Upper lobe of left lung (tissue), 6 donors: Measurements from ENCODE around the gene DQX1. TPM values are rescaled to one million over a fixed set of nuclear protein-coding genes. Genes with fewer than 3 reads are reported as not detected.

ENCODE experiments used
- ATAC-seq, 2 donors: fragments of 200-7000 bp; cut with Tn5 transposase; one replicate each; pipeline ENCODE4 v1.9.1; 2022; ENCODE audit warnings: mild to moderate bottlenecking in 2 of 2, moderate library complexity in 2 of 2; ENCODE audit not compliant: low FRiP score in 2 of 2
- DNase-seq, 2 donors: peaks; one replicate each; pipeline ENCODE4 v3.0.0-alpha.2; 2019 to 2020
- H3K27ac ChIP-seq, 4 donors: fragments of 200-600 bp; sonication (generic); one replicate each; pipeline ENCODE4 v1.5.1; 2016 to 2019
- H3K27me3 ChIP-seq, 4 donors: fragments of 200-600 bp; sonication (generic); one replicate each; pipeline ENCODE4 v1.5.1; 2017 to 2019
- H3K36me3 ChIP-seq, 4 donors: fragments of 200-600 bp; sonication (generic); one replicate each; pipeline ENCODE4 v1.5.1; 2016 to 2019
- H3K4me1 ChIP-seq, 4 donors: fragments of 200-600 bp; sonication (generic); one replicate each; pipeline ENCODE4 v1.5.1; 2018 to 2019
- H3K4me3 ChIP-seq, 4 donors: fragments of 200-600 bp; sonication (generic); one replicate each; pipeline ENCODE4 v1.5.1; 2017 to 2019; ENCODE audit warnings: mild to moderate bottlenecking in 2 of 4, moderate library complexity in 1 of 4
- H3K9me3 ChIP-seq, 4 donors: fragments of 200-600 bp; sonication (generic); one replicate each; pipeline ENCODE4 v1.5.1; 2018 to 2019
- CTCF ChIP-seq, 6 experiments: fragments of 450-650 bp in 4 of 6; fragments of 200-600 bp in 2 of 6; sonication (generic) in 2 of 6; IDR thresholded peaks; one replicate each; pipeline ENCODE4 v1.5.1; 2016 to 2019; ENCODE audit warnings: antibody characterized with exemption in 6 of 6
- EP300 ChIP-seq, 4 donors: sonication (generic); formaldehyde crosslinking; IDR thresholded peaks; one replicate each; pipeline ENCODE4 v1.5.1; 2017; ENCODE audit warnings: antibody characterized with exemption in 4 of 4, control low read depth in 2 of 4
- POLR2A ChIP-seq, 4 donors: fragments of 450-650 bp; IDR thresholded peaks; one replicate each; pipeline ENCODE4 v1.5.1; 2016 to 2017; ENCODE audit warnings: antibody characterized with exemption in 4 of 4, mild to moderate bottlenecking in 2 of 4
- POLR2AphosphoS5 ChIP-seq, 2 donors: sonication (generic); formaldehyde crosslinking; IDR thresholded peaks; one replicate each; pipeline ENCODE4 v1.5.1; 2017; ENCODE audit warnings: antibody characterized with exemption in 2 of 2
- WGBS, 2 donors: methylation state at CpG; one replicate each; pipeline ENCODE4 v1.1.5; 2017 to 2018; 5-methylcytosine and 5-hydroxymethylcytosine counted together
- total RNA-seq, 6 donors: library from RNA; depleted of rRNA in 4 of 6; stranded (reverse); fragments of >200 nt in 4 of 6; gene quantifications; one replicate each; pipeline versions ENCODE4 v1.1.0 to v1.2.1, GENCODE V29; 2016 to 2021
- donor health status: DM: no; HTN: no; CAD: no; lungs with moderate emphysema.
- donor health status: DM: no; HTN: yes; CAD: no; lungs with severe emphysema.

DQX1 gene
- total RNA-seq, 6 donors from 2014 or later: 0.26 to 0.37 (median 0.33) TPM; not detected in 3

DNA sequence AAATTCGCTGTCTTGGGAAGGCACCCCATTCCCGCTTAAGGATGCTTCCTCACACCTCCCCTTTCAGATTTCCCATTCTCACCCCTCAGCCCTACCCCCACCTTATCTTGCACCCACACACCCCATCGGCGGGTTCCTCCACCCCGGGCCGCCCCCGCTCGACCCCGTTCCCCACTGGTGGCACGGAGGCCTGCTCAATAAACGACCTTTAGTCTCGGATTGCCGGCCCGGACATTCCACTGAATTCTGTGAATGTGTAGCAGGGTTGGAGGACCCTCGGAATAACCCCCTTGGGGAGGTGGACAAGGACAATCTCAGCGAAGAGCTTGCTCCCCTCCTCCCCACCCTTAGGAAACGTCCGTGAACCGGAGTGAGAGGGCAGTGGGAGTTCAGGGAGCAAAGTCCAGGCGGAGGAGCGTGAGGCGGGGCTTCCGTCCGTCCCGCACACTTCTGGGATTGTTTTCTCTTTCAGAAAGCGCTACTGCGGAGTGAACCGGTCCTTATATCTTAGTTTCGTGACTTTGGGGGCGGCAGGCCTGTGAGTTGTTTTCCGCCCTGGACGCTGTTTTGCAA, 23.8 kb downstream of the DQX1 start:
- ATAC-seq (peak in 1 of 2 donors; percentile 17), DNase-seq (peak in 1 of 2 donors; percentile 79)
- Histone ChIP-seq H3K27ac (peak overlapping the region; percentile 64 to 90 (median 82)), H3K9me3 (no peaks in the 10 kb centered on the region), H3K4me1 (peaks cover 51 to 83% (median 65%) of the 10 kb centered on the region in 4 donors), H3K27me3 (peaks cover 0 to 38% (median 4%) of the 10 kb centered on the region in 4 donors), H3K36me3 (peaks cover 0 to 22% (median 6%) of the 10 kb centered on the region in 4 donors), H3K4me3 (peak overlapping the region; percentile 54 to 76 (median 66))
- 17 to 20% methylated on average over 27 to 31 of the region's 32 CpGs for WGBS, 2 donors
- TF ChIP-seq CTCF (IDR thresholded peaks at IDR 0.05) (no peak), POLR2A (IDR thresholded peaks at IDR 0.05) (no peak), POLR2AphosphoS5 (IDR thresholded peaks at IDR 0.05) (no peak), EP300 (IDR thresholded peaks at IDR 0.05) (no peak)

- no peak for ATAC-seq
- 84 to 85% methylated on average over 18 of the region's 18 CpGs for WGBS, 2 donors
- TF ChIP-seq CTCF (IDR thresholded peaks at IDR 0.05) (no peak), POLR2A (IDR thresholded peaks at IDR 0.05) (no peak), EP300 (IDR thresholded peaks at IDR 0.05) (no peak), POLR2AphosphoS5 (IDR thresholded peaks at IDR 0.05) (no peak)
- H3K27me3 ChIP-seq: peaks cover 0 to 38% (median 4%) of the 10 kb centered on the region in 4 donors
- H3K9me3 ChIP-seq: no peaks in the 10 kb centered on the region
- no peak overlapping the region for H3K27ac ChIP-seq
- H3K4me3 ChIP-seq: peak overlapping the region in 1 of 4 donors; percentile 74
- DNase-seq: peak in 1 of 2 donors; percentile 46
- H3K4me1 ChIP-seq: peaks cover 47 to 78% (median 61%) of the 10 kb centered on the region in 4 donors
- H3K36me3 ChIP-seq: peaks cover 0 to 22% (median 6%) of the 10 kb centered on the region in 4 donors
Measured at GRCh38 chr2:74501335-74502071, 24.5 kb downstream of the DQX1 start.

DNA sequence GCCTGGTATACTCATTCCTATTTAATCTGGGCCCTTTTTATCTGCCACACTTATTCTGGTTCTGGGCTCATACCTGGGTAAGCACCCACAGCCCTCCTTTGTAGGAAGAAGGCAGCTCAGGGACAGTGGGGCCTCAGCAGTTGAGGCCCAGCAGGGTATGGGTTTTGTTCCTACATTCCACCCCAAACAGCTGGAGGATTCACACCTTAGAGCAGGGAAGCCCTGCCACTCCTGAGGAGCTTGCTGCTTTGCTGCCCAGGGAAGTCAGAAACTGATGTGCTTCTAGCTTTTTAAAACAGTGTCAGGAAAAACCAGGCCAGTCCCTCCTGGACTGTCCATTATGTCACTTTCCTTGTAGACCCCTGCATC, 25.5 kb downstream of the DQX1 start:
- ATAC-seq (no peak), DNase-seq (no peak)
- peaks cover 0 to 38% (median 4%) of the 10 kb centered on the region in 4 donors for H3K27me3 ChIP-seq
- H3K4me3 ChIP-seq: no peak overlapping the region
- H3K27ac ChIP-seq: no peak overlapping the region
- no peaks in the 10 kb centered on the region for H3K9me3 ChIP-seq
- no peak for TF ChIP-seq EP300 (IDR thresholded peaks at IDR 0.05)
- TF ChIP-seq CTCF (IDR thresholded peaks at IDR 0.05): no peak
- no peak for TF ChIP-seq POLR2A (IDR thresholded peaks at IDR 0.05)
- no peak for TF ChIP-seq POLR2AphosphoS5 (IDR thresholded peaks at IDR 0.05)
- peaks cover 0 to 14% (median 6%) of the 10 kb centered on the region in 4 donors for H3K36me3 ChIP-seq
- H3K4me1 ChIP-seq: peaks cover 37 to 68% (median 51%) of the 10 kb centered on the region in 4 donors

DNA sequence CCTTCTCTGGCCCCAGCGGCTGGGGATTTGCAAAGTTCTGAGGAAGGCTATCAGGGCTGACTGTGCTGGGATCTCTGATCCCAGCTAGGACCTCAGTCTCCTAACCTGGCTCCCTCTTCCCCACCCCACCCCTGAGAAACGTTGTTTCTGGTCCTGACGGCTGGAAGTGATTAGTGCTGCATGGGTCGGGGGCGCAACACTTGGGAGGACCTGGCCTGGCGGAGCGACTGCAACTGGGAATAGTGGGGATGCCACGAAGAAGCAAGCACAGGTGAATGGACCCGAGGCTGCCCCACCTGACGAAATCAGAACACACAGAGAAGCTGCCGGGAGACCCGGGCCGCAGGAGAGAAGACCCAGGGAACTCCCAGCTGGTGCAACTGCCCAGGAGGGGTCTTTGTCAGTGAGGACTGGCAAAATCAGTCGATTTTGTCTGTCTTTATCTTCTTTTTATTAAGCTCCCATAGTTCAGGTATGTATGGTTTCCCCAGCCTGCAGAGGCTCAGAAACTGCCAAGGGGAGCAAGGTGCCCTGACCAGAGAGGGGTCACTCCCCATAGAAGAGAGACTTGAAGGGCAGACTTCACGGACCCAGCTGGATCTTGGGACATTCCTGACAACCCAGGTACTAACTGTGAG, 26.0 kb downstream of the DQX1 start:
- H3K4me1 ChIP-seq: peaks cover 32 to 63% (median 47%) of the 10 kb centered on the region in 4 donors
- WGBS, 2 donors: 57 to 77% methylated on average over 13 to 14 of the region's 15 CpGs
- no peak for DNase-seq

More for the DNA sequence above, 26.0 kb downstream of the DQX1 start:
- no peak for ATAC-seq
- Histone ChIP-seq H3K36me3 (peaks cover 0 to 9% (median 4%) of the 10 kb centered on the region in 4 donors), H3K9me3 (no peaks in the 10 kb centered on the region), H3K4me3 (peak overlapping the region in 1 of 4 donors; percentile 51), H3K27ac (no peak overlapping the region), H3K27me3 (peaks cover 0 to 38% (median 4%) of the 10 kb centered on the region in 4 donors)
- TF ChIP-seq CTCF (IDR thresholded peaks at IDR 0.05) (no peak), POLR2A (IDR thresholded peaks at IDR 0.05) (no peak), EP300 (IDR thresholded peaks at IDR 0.05) (no peak), POLR2AphosphoS5 (IDR thresholded peaks at IDR 0.05) (no peak)
